Endothelial cell of umbilical vein (primary cell): ENCODE results near the gene DEDD. TPM values are rescaled to one million over a fixed set of nuclear protein-coding genes. Genes with fewer than 3 reads are reported as not detected.
A peak's percentile ranks its signal among the peaks of the same experiment; 100 is the strongest.

Experiments used
- BruUV-seq: library from RNA; stranded (reverse); fragments of 400-500 nt; replicated peaks from 2 replicates; lab custom pipeline; 2021; lab: Mats Ljungman, UMichigan
- CTCF ChIA-PET: fragments of 300-600, 350-600 bp; sonication (Branson Sonifier 250); formaldehyde crosslinking; loops from one replicate; lab custom pipeline; 2021; ENCODE audit warnings: antibody characterized with exemption, inconsistent platforms; lab: Charles Lee
- POLR2A ChIA-PET: fragments of 300-600, 350-600 bp; sonication (Branson Sonifier 250); formaldehyde crosslinking; loops from one replicate; lab custom pipeline; 2021; ENCODE audit warnings: antibody characterized with exemption, inconsistent platforms; lab: Charles Lee
- DNase-seq: peaks from one replicate; pipeline ENCODE4 v3.0.0-alpha.2; 2011; ENCODE audit warnings: low read depth, low spot score
- FAIRE-seq: peaks from 2 replicates; lab custom pipeline; 2011; peaks lifted over from hg19 to GRCh38; lab: Jason Lieb, UNC
- H2AFZ ChIP-seq: 2 replicates; pipeline ENCODE4 v1.6.0; 2012; ENCODE audit warnings: low read depth, low read length, control low read depth, inconsistent platforms
- H3K27ac ChIP-seq: 2 replicates; pipeline ENCODE4 v1.5.1; 2011; ENCODE audit warnings: low read depth, mild to moderate bottlenecking, control low read depth, low read length, moderate library complexity; ENCODE audit not compliant: insufficient read depth
- H3K27me3 ChIP-seq, 2 experiments: 2 replicates each; pipeline versions ENCODE4 v1.6.0 to v1.6.1; 2011; ENCODE audit warnings: low read length in 2 of 2, mixed read lengths in 1 of 2; ENCODE audit not compliant: control insufficient read depth in 2 of 2, insufficient read depth in 2 of 2
- H3K36me3 ChIP-seq, 2 experiments: 2 replicates in 1 of 2; 3 replicates in 1 of 2; pipeline ENCODE4 v1.5.1; 2011; ENCODE audit warnings: low read length in 2 of 2, mild to moderate bottlenecking in 1 of 2, moderate library complexity in 1 of 2; ENCODE audit not compliant: control insufficient read depth in 2 of 2, insufficient read depth in 2 of 2; ENCODE audit errors: extremely low read depth in 1 of 2
- H3K4me1 ChIP-seq: 3 replicates; pipeline ENCODE4 v1.5.1; 2011; ENCODE audit warnings: mild to moderate bottlenecking, low read length; ENCODE audit not compliant: control insufficient read depth, insufficient read depth; ENCODE audit errors: extremely low read depth
- H3K4me2 ChIP-seq: 2 replicates; pipeline ENCODE4 v1.6.1; 2011; ENCODE audit warnings: low read length, control low read depth, mixed read lengths; ENCODE audit not compliant: insufficient read depth
- H3K4me3 ChIP-seq, 3 experiments: fragments of 200-600 bp in 1 of 3; sonication (generic), shearing (Covaris generic) in 1 of 3; replicated peaks in 1 of 3; 2 replicates each; pipeline ENCODE4 v1.5.1; 2011 to 2016; ENCODE audit warnings: control low read depth in 3 of 3, low read length in 3 of 3, mild to moderate bottlenecking in 2 of 3, inconsistent platforms in 1 of 3, low read depth in 1 of 3, moderate library complexity in 1 of 3; ENCODE audit not compliant: insufficient read depth in 1 of 3
- H3K79me2 ChIP-seq: 2 replicates; pipeline ENCODE4 v1.6.0; 2012; ENCODE audit warnings: low read length, inconsistent platforms; ENCODE audit not compliant: control insufficient read depth, insufficient read depth
- H3K9ac ChIP-seq: replicated peaks from 2 replicates; pipeline ENCODE3; 2011; ENCODE audit warnings: low read length, control low read depth; ENCODE audit not compliant: insufficient read depth; ENCODE audit errors: extremely low read depth
- H3K9me1 ChIP-seq: replicated peaks from 3 replicates; pipeline ENCODE4 v1.6.0; 2011; ENCODE audit warnings: mild to moderate bottlenecking, low read length; ENCODE audit not compliant: control insufficient read depth, insufficient read depth; ENCODE audit errors: extremely low read depth
- H3K9me3 ChIP-seq: replicated peaks from 2 replicates; pipeline ENCODE4 v1.5.1; 2012; ENCODE audit warnings: low read length, inconsistent platforms; ENCODE audit not compliant: control insufficient read depth, insufficient read depth
- H4K20me1 ChIP-seq: replicated peaks from 2 replicates; pipeline ENCODE3; 2011; ENCODE audit warnings: mild to moderate bottlenecking, low read length; ENCODE audit not compliant: control insufficient read depth, insufficient read depth; ENCODE audit errors: extremely low read depth
- CTCF ChIP-seq, 2 donors: IDR thresholded peaks; 1 replicate in 1 of 2; 2 replicates in 1 of 2; pipeline ENCODE4 v1.5.1; 2011; ENCODE audit warnings: low read length in 2 of 2, mild to moderate bottlenecking in 2 of 2, moderate library complexity in 2 of 2, control low read depth in 1 of 2, inconsistent platforms in 1 of 2, low read depth in 1 of 2; ENCODE audit not compliant: insufficient read depth in 1 of 2; ENCODE audit errors: extremely low read depth in 1 of 2
- EZH2 ChIP-seq: IDR thresholded peaks from 2 replicates; pipeline ENCODE4 v1.6.1; 2012; ENCODE audit warnings: borderline replicate concordance, low read depth, mild to moderate bottlenecking, moderate library complexity, low read length, inconsistent platforms; ENCODE audit not compliant: severe bottlenecking
- FOS ChIP-seq: IDR thresholded peaks from 2 replicates; pipeline ENCODE4 v1.6.1; 2011; ENCODE audit warnings: mild to moderate bottlenecking, low read length, moderate library complexity, borderline replicate concordance; ENCODE audit not compliant: insufficient read depth
- POLR2A ChIP-seq: IDR thresholded peaks from 2 replicates; pipeline ENCODE4 v1.6.1; 2012; ENCODE audit warnings: low read depth, mild to moderate bottlenecking, control low read depth, low read length
- dilution Hi-C: fragments of 300-500 bp; cut with MboI; formaldehyde crosslinking; loops from one replicate; pipeline ENCODE4 v1.15.0; 2019; ENCODE audit warnings: low sequenced_read_pairs; ENCODE audit not compliant: extremely low pct_ligation_motif_present
- intact Hi-C: fragments of 100-400 bp; cut with micrococcal nuclease; formaldehyde crosslinking; loops from one replicate; pipeline ENCODE4 v1.10.0; 2022
- polyA plus RNA-seq, 4 experiments: library from polyadenylated mRNA; depleted of rRNA in 3 of 4; stranded (reverse) in 3 of 4; unstranded in 1 of 4; fragments of >200 nt; gene quantifications; 2 replicates each; pipeline versions ENCODE4 v1.2.1 to v1.2.3, GENCODE V29; 2011 to 2012; ENCODE audit warnings: missing spikeins in 1 of 4
- total RNA-seq: library from RNA; stranded (reverse); gene quantifications from 2 replicates; pipeline ENCODE4 v1.2.3, GENCODE V29; 2021

DEDD gene
- total and polyA plus RNA-seq, 2 donors (not counting 3 experiments of a cell fraction or from before 2014, with no cell fraction given) = 50.2 to 78.3 TPM

GRCh38 chr1:161099090-161099802, 33.2 kb downstream of the DEDD start:
- Histone ChIP-seq H3K4me2 (no peak overlapping the region), H4K20me1 (no peaks in the 10 kb centered on the region), H3K9me3 (no peaks in the 10 kb centered on the region), H3K9me1 (no peaks in the 10 kb centered on the region), H3K27ac (no peak overlapping the region), H3K9ac (no peak overlapping the region), H3K79me2 (peaks cover 15% of the 10 kb centered on the region), H3K27me3 (no peaks in the 10 kb centered on the region), H3K4me1 (peaks cover 8% of the 10 kb centered on the region), H3K36me3 (peaks cover 9 to 11% of the 10 kb centered on the region in 2 experiments), H3K4me3 (no peak overlapping the region), H2AFZ (no peak overlapping the region)
- intact Hi-C loops = loop anchor here (5.0 kb wide), 1 partner anchor 372 kb away; no protein-coding TSS in a partner anchor
- dilution Hi-C loops = no loop called here
- DNase-seq = no peak
- no peak for TF ChIP-seq EZH2
- peak; percentile 31 for TF ChIP-seq POLR2A
- no peak for TF ChIP-seq FOS
- ChIA-PET POLR2A (no interaction called here), CTCF (interaction anchor here (0.6 to 7.6 kb wide), 12 partner anchors 13 to 283 kb away, joined by 3 to 197 read pairs (median 8); partner anchors contain the start of genes DEDD and USF1)
- BruUV-seq = no TSS peak
- no peak for FAIRE-seq

- ChIA-PET POLR2A (no interaction called here), CTCF (interaction anchor here (0.6 to 7.6 kb wide), 38 partner anchors 8 to 372 kb away, joined by 3 to 197 read pairs (median 6); partner anchors contain the start of genes DEDD, F11R, NIT1 and PFDN2)
- Histone ChIP-seq H3K4me1 (peaks cover 8% of the 10 kb centered on the region), H3K27me3 (no peaks in the 10 kb centered on the region), H3K27ac (no peak within 1 kb of the TSS), H3K4me3 (peak within 1 kb of the TSS; percentile 12 to 65 (median 45)), H3K9me3 (no peaks in the 10 kb centered on the region), H3K9ac (peak within 1 kb of the TSS; percentile 15), H3K4me2 (peak within 1 kb of the TSS; percentile 82), H4K20me1 (no peaks in the 10 kb centered on the region), H2AFZ (peak within 1 kb of the TSS; percentile 57), H3K36me3 (peaks cover 9 to 11% of the 10 kb centered on the region in 2 experiments), H3K9me1 (no peaks in the 10 kb centered on the region), H3K79me2 (peaks cover 8% of the 10 kb centered on the region)
- peak; percentile 79 for DNase-seq
- peak; percentile 91 for FAIRE-seq
- dilution Hi-C loops (no loop called here), intact Hi-C loops (loop anchor here (1.0 to 5.0 kb wide), 5 partner anchors 20 to 371 kb away; partner anchors contain the start of genes NIT1 and PFDN2)
- BruUV-seq = no TSS peak
- TF ChIP-seq CTCF (IDR thresholded peaks at IDR 0.05; ENCODE audit: extremely low read depth in 1 of 2, insufficient read depth in 1 of 2, low read depth in 1 of 2, low read length in 2 of 2) = peak in 1 of 2 donors; percentile 33
- no peak for TF ChIP-seq FOS
Observed at GRCh38 chr1:161098210-161099068, 34.0 kb downstream of the DEDD start, which contains the start of gene KLHDC9. Gene KLHDC9, plus strand, starts transcription at chr1:161098361. Its CDS starts 175 bp downstream, at chr1:161098536.
